Caco-2 (cell line): ENCODE data around the gene STX1B. TPM values are rescaled to one million over a fixed set of nuclear protein-coding genes. Genes with fewer than 3 reads are reported as not detected.

ENCODE experiments used
- BruUV-seq: library from RNA; stranded (reverse); fragments of 400-500 nt; replicated peaks from 2 replicates; lab custom pipeline; 2021; lab: Mats Ljungman, UMichigan
- CTCF ChIA-PET: fragments of 300-600 bp; sonication (Branson Sonifier 250); formaldehyde crosslinking; loops from one replicate; lab custom pipeline; 2022; ENCODE audit warnings: antibody characterized with exemption; lab: Charles Lee
- POLR2A ChIA-PET: fragments of 300-600 bp; sonication (Branson Sonifier 250); formaldehyde crosslinking; loops from one replicate; lab custom pipeline; 2022; ENCODE audit warnings: antibody characterized with exemption; lab: Charles Lee
- DNase-seq, 2 experiments: peaks; one replicate each; pipeline versions ENCODE4 v3.0.0 to v3.0.0-alpha.2; 2020 to 2022
- H3K27me3 ChIP-seq: replicated peaks from 2 replicates; pipeline ENCODE4 v1.6.0; 2011; ENCODE audit warnings: low read length; ENCODE audit not compliant: control insufficient read depth, insufficient read depth
- H3K36me3 ChIP-seq: 2 replicates; pipeline ENCODE4 v1.5.1; 2011; ENCODE audit warnings: low read length; ENCODE audit not compliant: control insufficient read depth, insufficient read depth
- H3K4me1 ChIP-seq: fragments of 250-450 bp; sonication (Bioruptor Pico); 2 replicates; pipeline ENCODE4 v1.5.1; 2020; ENCODE audit warnings: mild to moderate bottlenecking
- H3K4me3 ChIP-seq: 2 replicates; pipeline ENCODE4 v1.5.1; 2011; ENCODE audit warnings: low read depth, mild to moderate bottlenecking, control low read depth, low read length
- H3K9me3 ChIP-seq: fragments of 250-450 bp; sonication (Bioruptor Pico); 2 replicates; pipeline ENCODE4 v1.5.1; 2020; ENCODE audit warnings: mild to moderate bottlenecking, moderate library complexity
- H3K27ac Mint-ChIP-seq: one replicate; pipeline ENCODE4 v1.8.0; 2022; ENCODE audit warnings: mixed read lengths; ENCODE audit not compliant: unreplicated experiment
- H3K27me3 Mint-ChIP-seq: one replicate; pipeline ENCODE4 v1.8.0; 2022; ENCODE audit warnings: mixed read lengths; ENCODE audit not compliant: insufficient read depth, unreplicated experiment
- H3K36me3 Mint-ChIP-seq: one replicate; pipeline ENCODE4 v1.8.0; 2022; ENCODE audit warnings: mild to moderate bottlenecking, mixed read lengths; ENCODE audit not compliant: insufficient read depth, unreplicated experiment
- H3K4me1 Mint-ChIP-seq: one replicate; pipeline ENCODE4 v1.8.0; 2022; ENCODE audit warnings: low read depth, mixed read lengths; ENCODE audit not compliant: unreplicated experiment
- H3K4me3 Mint-ChIP-seq: one replicate; pipeline ENCODE4 v1.8.0; 2022; ENCODE audit warnings: mild to moderate bottlenecking, moderate library complexity, mixed read lengths; ENCODE audit not compliant: unreplicated experiment
- H3K9me3 Mint-ChIP-seq: one replicate; pipeline ENCODE4 v1.8.0; 2022; ENCODE audit warnings: mixed read lengths; ENCODE audit not compliant: unreplicated experiment
- CTCF ChIP-seq, 2 experiments: fragments of 200-600 bp in 1 of 2; IDR thresholded peaks; 1 replicate in 1 of 2; 2 replicates in 1 of 2; pipeline versions ENCODE4 v1.5.1 to v1.8.0; 2011 to 2022; ENCODE audit warnings: antibody characterized with exemption in 1 of 2, control low read depth in 1 of 2, inconsistent platforms in 1 of 2, low read depth in 1 of 2, low read length in 1 of 2, mild to moderate bottlenecking in 1 of 2, moderate library complexity in 1 of 2; ENCODE audit not compliant: insufficient read depth in 1 of 2, severe bottlenecking in 1 of 2, unreplicated experiment in 1 of 2
- intact Hi-C: fragments of 100-400 bp; cut with micrococcal nuclease; formaldehyde crosslinking; loops from one replicate; pipeline ENCODE4 v1.10.0; 2022; ENCODE audit not compliant: unreplicated experiment
- total RNA-seq: library from RNA; stranded (reverse); gene quantifications from 2 replicates; pipeline ENCODE4 v1.2.3, GENCODE V29; 2022

STX1B gene
- total RNA-seq, 1 experiment from 2014 or later, result 0.77 TPM

- Histone ChIP-seq H3K27me3 (no peaks in the 10 kb centered on the region), H3K4me1 (peaks cover 21% of the 10 kb centered on the region), H3K36me3 (no peaks in the 10 kb centered on the region), H3K9me3 (no peaks in the 10 kb centered on the region), H3K4me3 (no peak overlapping the region)
- Mint-ChIP-seq H3K9me3 (no peaks in the 10 kb centered on the region), H3K27me3 (no peaks in the 10 kb centered on the region), H3K36me3 (no peaks in the 10 kb centered on the region), H3K27ac (no peak overlapping the region), H3K4me1 (peaks cover 12% of the 10 kb centered on the region), H3K4me3 (no peak overlapping the region)
- TF ChIP-seq CTCF (IDR thresholded peaks at IDR 0.05; ENCODE audit: insufficient read depth in 1 of 2, low read depth in 1 of 2, low read length in 1 of 2, severe bottlenecking in 1 of 2, unreplicated experiment in 1 of 2), result no peak
- ChIA-PET CTCF (interaction anchor here (0.6 kb wide), 1 partner anchor 343 kb away, joined by 13 read pairs; no protein-coding TSS in a partner anchor), POLR2A (no interaction called here)
- no TSS peak for BruUV-seq
- DNase-seq, result no peak
- intact Hi-C loops, result no loop called here
These were observed 8.8 kb downstream of the STX1B start for GRCh38 chr16:31001507-31002249.

DNA sequence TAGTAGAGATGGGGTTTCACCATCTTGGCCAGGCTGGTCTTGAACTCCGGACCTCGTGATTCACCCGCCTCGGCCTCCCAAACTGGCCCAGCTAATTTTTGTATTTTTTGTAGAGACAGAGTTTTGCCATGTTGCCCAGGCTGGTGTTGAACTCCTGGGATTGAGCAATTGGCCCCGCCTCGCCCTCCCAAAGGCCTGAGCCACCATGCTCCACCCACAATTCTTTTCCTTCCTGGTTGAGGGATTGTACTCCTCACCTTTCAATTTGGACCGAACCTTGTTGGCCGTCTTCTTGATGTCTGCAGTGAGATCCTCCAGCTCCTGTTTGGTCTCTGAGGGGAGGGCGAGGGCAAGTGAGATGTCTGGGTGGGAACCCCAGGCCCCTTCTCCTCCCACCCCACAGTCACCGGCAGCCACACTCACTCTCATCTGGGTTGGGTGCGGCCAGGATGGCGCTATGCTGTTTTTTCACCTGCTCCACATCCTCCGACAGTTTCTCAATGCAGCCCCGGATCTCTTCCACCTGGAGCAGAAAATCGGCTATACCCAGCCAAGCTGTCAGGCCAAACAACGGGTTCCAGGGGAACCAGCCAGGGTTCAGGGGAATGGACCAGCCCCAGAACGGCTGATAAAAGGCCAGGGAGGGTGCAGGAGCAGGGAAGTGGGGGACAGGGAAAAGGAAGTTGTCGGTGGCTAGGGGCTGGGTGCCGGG is 9.6 kb downstream of the STX1B start:
- H3K4me3 Mint-ChIP-seq, result no peak overlapping the region
- no TSS peak for BruUV-seq
- ChIA-PET CTCF (no interaction called here), POLR2A (no interaction called here)
- no peaks in the 10 kb centered on the region for H3K36me3 ChIP-seq
- H3K27ac Mint-ChIP-seq, result no peak overlapping the region
- no peak overlapping the region for H3K4me3 ChIP-seq
- no peaks in the 10 kb centered on the region for H3K27me3 ChIP-seq
- no peaks in the 10 kb centered on the region for H3K36me3 Mint-ChIP-seq
- peaks cover 11% of the 10 kb centered on the region for H3K4me1 Mint-ChIP-seq
- no peaks in the 10 kb centered on the region for H3K27me3 Mint-ChIP-seq
- TF ChIP-seq CTCF (IDR thresholded peaks at IDR 0.05; ENCODE audit: insufficient read depth in 1 of 2, low read depth in 1 of 2, low read length in 1 of 2, severe bottlenecking in 1 of 2, unreplicated experiment in 1 of 2), result no peak
- H3K9me3 ChIP-seq, result no peaks in the 10 kb centered on the region
- peaks cover 24% of the 10 kb centered on the region for H3K4me1 ChIP-seq
- H3K9me3 Mint-ChIP-seq, result no peaks in the 10 kb centered on the region
- no peak for DNase-seq
- intact Hi-C loops, result no loop called here

GRCh38 chr16:30998852-30999761 is 11.3 kb downstream of the STX1B start:
- Mint-ChIP-seq H3K27me3 (no peaks in the 10 kb centered on the region), H3K4me3 (no peak overlapping the region), H3K27ac (no peak overlapping the region), H3K4me1 (peaks cover 14% of the 10 kb centered on the region), H3K36me3 (no peaks in the 10 kb centered on the region), H3K9me3 (no peaks in the 10 kb centered on the region)
- Histone ChIP-seq H3K4me1 (peaks cover 24% of the 10 kb centered on the region), H3K36me3 (no peaks in the 10 kb centered on the region), H3K9me3 (no peaks in the 10 kb centered on the region), H3K4me3 (no peak overlapping the region), H3K27me3 (no peaks in the 10 kb centered on the region)
- POLR2A ChIA-PET, result no interaction called here
- TF ChIP-seq CTCF (IDR thresholded peaks at IDR 0.05; ENCODE audit: insufficient read depth in 1 of 2, low read depth in 1 of 2, low read length in 1 of 2, severe bottlenecking in 1 of 2, unreplicated experiment in 1 of 2), result no peak
- intact Hi-C loops, result no loop called here
- CTCF ChIA-PET, result interaction anchor here (0.8 to 1.0 kb wide), 2 partner anchors 14 to 155 kb away, joined by 3 to 4 read pairs; partner anchors contain the start of gene HSD3B7
- no TSS peak for BruUV-seq
- no peak for DNase-seq
